ENCODE results near the gene SERTAD2.

DNA sequence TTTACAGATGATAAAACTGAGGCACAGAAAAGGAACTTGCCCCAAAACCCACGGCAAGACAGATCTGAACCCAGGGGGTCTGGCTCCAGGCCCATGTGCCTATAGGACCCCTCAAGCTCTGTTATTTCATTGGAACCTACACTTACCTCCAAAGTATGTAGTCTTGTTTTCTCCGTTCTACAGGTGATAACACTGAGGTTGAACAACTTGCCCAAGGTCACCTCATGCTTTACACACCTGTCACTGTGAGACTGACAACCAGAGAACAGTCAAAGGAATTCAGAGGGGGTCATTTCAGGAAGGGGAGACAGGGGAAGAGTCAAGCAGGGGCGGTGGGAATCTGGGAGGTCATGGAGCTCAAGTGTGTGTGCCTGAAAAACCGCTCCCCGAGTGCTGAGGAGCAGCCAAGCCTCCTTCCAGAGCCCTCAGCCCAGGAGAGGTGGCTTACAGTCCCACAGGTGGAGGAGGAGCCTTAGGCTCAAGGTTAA is 47.7 kb downstream of the SERTAD2 start:
- TF ChIP-seq, protein P1, sequence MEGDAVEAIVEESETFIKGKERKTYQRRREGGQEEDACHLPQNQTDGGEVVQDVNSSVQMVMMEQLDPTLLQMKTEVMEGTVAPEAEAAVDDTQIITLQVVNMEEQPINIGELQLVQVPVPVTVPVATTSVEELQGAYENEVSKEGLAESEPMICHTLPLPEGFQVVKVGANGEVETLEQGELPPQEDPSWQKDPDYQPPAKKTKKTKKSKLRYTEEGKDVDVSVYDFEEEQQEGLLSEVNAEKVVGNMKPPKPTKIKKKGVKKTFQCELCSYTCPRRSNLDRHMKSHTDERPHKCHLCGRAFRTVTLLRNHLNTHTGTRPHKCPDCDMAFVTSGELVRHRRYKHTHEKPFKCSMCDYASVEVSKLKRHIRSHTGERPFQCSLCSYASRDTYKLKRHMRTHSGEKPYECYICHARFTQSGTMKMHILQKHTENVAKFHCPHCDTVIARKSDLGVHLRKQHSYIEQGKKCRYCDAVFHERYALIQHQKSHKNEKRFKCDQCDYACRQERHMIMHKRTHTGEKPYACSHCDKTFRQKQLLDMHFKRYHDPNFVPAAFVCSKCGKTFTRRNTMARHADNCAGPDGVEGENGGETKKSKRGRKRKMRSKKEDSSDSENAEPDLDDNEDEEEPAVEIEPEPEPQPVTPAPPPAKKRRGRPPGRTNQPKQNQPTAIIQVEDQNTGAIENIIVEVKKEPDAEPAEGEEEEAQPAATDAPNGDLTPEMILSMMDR (IDR thresholded peaks at IDR 0.05) = no peak
- no peak for TF ChIP-seq EP300 (IDR thresholded peaks at IDR 0.05)
